GM19324 (cell line): ENCODE data around the gene ENPP7.

ENCODE experiments used
- ATAC-seq: cut with Tn5 transposase; IDR thresholded peaks from one replicate; pipeline ENCODE4 v1.9.1; 2021; ENCODE audit warnings: mild to moderate bottlenecking, moderate library complexity; ENCODE audit not compliant: unreplicated experiment, low FRiP score

The ENPP7 gene

DNA sequence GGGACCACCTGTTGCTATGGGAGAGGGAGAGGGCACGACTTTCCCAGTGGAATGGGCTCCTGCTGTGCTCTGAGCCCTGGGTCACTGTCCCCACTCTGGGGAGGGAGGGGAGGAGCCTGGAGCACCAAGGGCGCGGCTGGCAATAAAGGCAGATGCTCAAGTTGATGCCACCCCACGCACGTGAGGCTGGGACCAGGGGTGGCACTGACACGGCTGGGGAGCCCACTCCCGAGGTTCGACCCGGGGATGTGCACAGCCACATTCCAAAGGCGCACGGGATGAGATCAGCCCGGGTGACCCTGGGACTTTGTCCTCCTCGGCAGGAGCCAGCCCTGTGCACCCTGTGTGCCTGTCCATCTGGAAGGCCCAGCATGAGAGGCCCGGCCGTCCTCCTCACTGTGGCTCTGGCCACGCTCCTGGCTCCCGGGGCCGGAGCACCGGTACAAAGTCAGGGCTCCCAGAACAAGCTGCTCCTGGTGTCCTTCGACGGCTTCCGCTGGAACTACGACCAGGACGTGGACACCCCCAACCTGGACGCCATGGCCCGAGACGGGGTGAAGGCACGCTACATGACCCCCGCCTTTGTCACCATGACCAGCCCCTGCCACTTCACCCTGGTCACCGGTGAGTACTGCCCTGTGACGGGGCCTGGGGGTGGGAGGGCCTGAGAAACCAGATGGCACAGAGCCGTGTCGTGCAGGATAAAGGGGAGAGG, at the start of gene ENPP7:
Gene ENPP7, plus strand, starts transcription at position 175 of the 715 bp plus-strand sequence. Its CDS starts 197 bp downstream, at position 372.
- no peak for ATAC-seq

DNA sequence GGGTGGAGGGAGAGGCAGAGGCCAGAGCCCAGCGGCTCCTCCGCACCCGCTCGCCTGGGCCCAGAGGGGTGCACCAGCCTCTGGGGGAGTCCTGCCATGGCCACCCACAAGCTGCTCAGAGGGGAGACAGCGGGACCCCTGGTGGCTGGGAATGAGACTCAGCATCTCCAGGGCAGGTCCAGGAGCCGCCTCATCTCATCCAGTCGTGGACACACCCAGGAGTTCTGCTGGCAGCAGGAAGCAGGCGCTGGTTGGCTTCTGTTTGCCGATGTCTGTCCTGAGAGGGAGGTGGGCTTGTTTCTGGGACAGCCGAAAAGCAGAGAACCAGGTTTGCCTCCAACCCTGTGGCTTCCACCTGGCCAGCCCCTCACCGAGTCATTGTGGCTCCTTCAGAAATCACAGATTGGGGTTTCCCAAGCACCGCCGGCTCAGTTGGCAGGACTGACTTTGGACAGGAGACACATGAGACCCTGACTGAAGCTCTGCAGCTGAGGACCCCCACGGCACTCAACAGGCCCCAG, 49.6 kb upstream of the ENPP7 start:
- ATAC-seq: no peak

DNA sequence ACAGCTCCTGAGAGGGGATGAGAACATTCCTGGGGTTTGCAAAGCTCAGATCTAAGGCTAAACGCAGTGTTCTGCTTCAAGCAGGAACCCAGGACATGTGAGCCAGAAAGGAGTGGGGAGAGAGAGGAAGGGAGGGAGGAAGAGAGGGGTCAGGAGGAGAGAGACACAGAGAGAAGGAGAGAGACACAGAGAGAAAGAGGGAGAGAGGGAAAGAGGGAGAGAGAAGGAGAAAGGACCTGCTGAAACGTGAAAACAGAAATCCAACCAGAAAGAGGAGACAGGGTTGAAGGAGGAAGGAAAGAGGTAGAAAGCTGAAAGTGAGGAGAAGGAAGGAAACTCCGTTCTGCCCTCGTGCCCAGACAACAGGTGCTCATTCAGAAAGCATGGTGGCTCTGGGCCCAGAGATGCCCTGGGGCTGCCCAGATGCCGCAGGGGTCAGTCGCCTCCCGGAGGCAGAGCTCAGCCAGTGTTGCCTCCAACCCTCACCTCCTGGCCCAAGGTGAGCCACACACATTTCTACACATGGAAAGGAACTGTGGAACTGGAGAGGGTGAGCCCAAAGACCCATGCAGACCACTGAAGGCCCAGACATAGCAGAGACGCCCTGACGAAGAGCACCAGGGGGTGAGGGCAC, 49.0 kb upstream of the ENPP7 start:
- ATAC-seq: no peak

GRCh38 chr17:79683365-79683764, 47.4 kb upstream of the ENPP7 start:
- ATAC-seq: no peak

- no peak for ATAC-seq
These were observed 46.4 kb upstream of the ENPP7 start for GRCh38 chr17:79684132-79684985.

DNA sequence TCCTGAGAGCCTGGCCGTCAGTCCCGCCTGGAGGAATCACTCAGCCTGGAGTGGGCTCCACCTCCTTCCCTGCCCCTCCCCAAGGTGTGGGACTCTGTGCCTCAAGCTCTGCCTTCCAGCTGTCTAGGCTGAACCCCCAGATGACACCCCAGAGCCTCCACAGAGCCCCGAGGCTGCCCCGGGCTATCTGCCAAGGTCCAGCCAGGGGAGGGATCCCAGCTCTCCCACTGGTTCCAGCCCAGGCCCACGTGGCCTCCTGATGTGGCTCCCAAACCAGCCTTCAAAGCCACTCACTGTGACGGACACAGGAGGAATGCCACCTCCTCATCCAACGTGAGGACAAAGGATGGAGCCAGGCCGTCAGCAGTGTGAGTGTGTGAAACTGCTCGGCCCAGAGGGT, 45.6 kb upstream of the ENPP7 start:
- no peak for ATAC-seq

DNA sequence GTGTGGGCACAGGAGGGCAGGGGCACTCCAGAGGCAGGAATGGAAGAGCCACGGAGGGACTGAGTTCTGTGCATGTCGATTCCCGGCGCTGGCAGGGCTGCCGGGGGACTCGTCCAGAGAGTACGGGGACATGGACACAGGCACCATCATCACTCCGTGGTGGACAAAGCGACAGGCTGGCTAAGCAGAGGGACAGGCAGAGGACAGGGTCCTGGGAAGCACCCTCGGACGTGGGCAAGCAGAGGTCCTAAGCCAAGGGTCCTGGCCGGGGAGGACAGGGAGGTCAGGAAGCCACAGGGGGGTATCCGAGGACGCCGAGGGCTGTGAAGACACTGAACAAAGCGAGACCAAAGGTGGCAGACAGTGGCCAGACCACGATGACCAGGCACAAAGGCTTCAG, 44.3 kb upstream of the ENPP7 start:
- no peak for ATAC-seq

- no peak for ATAC-seq
These were observed 40.3 kb upstream of the ENPP7 start for GRCh38 chr17:79690466-79690865.

DNA sequence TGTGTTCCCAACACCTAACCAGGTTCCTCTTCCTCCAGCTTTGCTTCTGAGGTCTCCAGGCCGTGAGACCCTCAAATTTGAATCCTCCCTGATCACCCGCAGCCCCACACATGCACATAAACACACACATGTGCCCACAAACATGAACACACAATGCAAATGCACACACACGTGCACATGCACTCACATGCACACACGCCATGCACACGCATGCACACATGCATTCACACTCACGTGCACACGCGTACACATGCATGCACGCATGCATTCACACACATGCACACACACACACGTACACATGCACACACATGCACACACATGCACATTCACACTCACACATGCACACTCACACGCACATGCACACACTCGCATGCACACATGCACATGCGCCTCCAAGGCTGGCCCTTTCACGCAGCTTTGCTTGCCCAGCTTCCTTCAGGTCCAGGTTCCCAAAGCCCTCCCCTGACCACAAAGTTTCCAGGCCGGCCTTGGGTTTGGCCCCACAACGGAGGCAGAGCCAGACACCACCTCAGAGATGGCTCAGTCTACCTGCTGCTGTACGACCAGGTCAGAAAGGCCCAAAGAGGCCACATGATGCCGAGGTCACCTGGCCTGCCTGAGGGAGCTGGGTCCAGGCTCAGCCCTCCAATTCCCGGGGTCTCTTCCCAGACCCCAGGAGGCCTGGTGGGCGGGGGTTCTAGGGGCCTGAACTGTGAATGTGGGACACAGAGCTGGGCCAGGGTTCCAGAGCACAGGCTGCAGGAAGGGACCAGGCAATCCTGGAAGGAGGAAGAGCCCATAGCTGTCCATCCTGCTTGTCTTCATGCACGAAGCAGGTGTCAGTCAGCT, 39.5 kb upstream of the ENPP7 start:
- ATAC-seq: no peak

DNA sequence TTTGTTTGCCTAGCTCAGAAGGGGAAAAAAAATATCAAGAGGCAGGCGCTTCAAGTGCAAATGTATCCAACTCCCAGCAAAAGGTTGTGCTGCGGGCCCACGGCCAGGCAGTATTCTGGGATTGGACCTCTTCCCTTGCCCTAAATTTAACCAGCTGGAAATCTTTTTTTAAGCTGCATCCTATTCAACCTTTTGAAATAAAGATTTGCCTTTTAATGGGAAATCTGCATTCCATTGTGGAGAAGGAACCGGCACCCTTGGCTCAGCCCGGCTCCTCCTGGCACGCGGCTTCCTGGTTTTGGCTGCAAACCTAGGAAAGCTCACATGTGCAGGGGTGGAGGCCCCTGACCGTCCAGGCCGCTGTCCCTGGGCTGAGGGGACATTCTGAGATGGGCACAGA, 38.8 kb upstream of the ENPP7 start:
- no peak for ATAC-seq

DNA sequence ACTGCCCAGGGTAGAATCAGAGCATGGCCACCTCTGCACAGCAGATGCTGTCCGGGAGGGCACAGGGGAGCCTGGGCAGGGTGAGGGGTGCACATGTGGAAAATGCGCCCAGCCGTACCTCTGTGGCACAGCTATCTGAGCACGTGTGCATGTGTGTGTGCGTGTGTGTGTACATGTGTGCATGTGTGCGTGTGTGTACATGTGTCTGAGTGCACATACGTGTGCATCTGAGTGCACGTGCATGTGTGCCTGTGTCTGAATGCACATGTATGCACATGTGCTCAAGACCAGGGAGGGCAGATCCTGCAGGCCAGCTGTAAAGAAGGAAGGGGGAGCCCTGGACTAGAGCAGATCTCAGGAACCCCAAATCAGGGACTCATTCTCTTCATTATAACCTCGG, 37.3 kb upstream of the ENPP7 start:
- no peak for ATAC-seq

- ATAC-seq: no peak
These were observed 35.4 kb upstream of the ENPP7 start for GRCh38 chr17:79695293-79695790.

DNA sequence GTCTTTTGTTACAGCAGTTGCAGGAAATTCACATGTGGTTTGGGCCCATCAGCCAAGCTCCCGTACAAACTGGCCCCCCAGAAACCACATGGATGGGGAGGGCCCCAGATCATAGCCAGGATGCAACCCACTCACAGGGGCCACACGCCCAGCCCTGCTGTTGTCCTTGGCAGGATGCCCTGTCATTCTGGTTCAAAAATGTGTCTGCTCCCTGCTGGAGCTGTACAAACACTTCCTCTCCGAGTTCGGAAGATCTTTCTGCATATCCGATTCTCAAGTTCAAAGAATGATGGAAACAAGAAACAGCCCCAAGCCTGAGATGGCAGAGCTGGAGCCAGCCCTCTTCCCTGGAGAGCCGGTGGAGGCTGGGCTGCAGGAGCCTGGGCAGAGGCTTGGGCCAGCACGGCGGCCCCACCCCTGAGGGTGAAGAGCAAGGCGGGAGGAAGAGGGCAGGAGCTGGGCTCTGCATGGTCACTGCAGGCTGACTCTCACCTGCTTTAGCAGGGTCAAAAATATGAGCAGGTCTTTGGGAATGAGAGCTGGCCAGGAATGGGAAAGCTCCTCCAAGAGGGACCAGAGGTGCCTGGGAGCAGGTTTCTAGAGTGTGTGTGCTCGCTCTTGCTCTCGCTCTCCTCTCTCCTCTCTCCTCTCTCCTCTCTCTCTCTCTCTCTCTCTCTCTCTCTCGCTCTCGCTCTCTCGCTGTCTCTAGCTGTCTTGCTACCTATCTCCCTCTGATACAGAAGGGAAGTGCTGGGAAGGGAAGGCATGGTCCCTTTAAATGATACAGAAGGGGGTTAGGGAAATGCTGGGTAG, 34.7 kb upstream of the ENPP7 start:
- ATAC-seq: no peak

DNA sequence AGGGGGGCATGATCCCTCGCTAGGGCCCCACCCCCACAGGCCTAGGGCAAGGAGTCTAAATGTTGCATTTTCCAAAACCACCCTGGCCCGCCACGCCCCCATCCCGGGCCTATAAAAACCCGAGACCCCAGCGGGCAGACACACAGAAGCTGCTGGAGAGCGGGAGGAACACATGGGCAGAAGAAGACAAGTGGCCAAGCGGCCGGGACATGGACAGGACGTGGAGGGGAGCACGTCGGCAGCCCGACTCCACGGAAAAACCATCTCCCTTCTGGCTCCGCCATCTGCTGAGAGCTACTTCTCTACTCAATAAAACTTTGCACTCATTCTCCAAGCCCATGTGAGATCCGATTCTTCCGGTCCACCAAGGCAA, 34.1 kb upstream of the ENPP7 start:
- ATAC-seq: no peak

- no peak for ATAC-seq
These were observed 32.4 kb upstream of the ENPP7 start for GRCh38 chr17:79698146-79698846.

- ATAC-seq: no peak
These were observed 31.2 kb upstream of the ENPP7 start for GRCh38 chr17:79699386-79700036.

- ATAC-seq: no peak
These were observed 30.2 kb upstream of the ENPP7 start for GRCh38 chr17:79700592-79700991.

DNA sequence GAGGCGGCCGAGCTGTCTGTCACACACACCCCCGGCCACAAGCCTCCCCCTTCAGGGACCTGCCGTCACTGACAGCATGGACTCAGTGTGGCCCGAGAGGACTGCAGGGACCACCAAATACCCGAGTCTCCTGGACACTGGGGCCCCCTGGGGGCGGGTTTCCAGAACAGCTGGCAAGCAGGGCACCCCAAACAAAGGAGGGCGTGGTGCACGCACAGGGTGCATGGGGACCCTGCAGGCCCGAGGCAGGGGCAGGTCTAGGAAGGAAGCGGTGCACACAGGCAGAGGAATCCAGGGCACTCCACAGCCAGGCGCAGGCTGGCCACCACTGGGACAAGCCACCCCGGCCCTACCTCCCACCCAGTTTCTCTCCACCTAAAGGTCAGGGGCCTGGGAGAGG, 28.7 kb upstream of the ENPP7 start:
- ATAC-seq: no peak
